HepG2 (cell line): ENCODE results near the gene FOXK2. TPM values are rescaled to one million over a fixed set of nuclear protein-coding genes. Genes with fewer than 3 reads are reported as not detected.

Experiments used
- GATAD1 ChIP-seq: IDR thresholded peaks from 2 replicates; pipeline ENCODE4 v1.6.1; 2016; ENCODE audit warnings: missing genetic modification reagents, missing compliant biosample characterization
- HMG20B ChIP-seq: conservative IDR thresholded peaks from 2 replicates; pipeline ENCODE4 v1.6.1; 2016; ENCODE audit warnings: missing genetic modification reagents, missing compliant biosample characterization
- KDM5B ChIP-seq: sonication (generic); formaldehyde crosslinking; IDR thresholded peaks from 2 replicates; pipeline ENCODE4 v1.4.0; 2020; ENCODE audit warnings: missing genetic modification reagents, mild to moderate bottlenecking, borderline replicate concordance
- MAFF ChIP-seq: IDR thresholded peaks from 2 replicates; pipeline ENCODE4 v1.6.1; 2011; ENCODE audit warnings: low read depth, low read length, improper control_type of control experiment
- NBN ChIP-seq: fragments of 450-650 bp; conservative IDR thresholded peaks from 2 replicates; pipeline ENCODE4 v1.6.1; 2017
- NCOA5 ChIP-seq: sonication (generic); formaldehyde crosslinking; IDR thresholded peaks from 2 replicates; pipeline ENCODE4 v1.4.0; 2020; ENCODE audit warnings: missing genetic modification reagents
- NFKBIZ ChIP-seq: IDR thresholded peaks from 2 replicates; pipeline ENCODE4 v1.6.1; 2018; ENCODE audit warnings: missing genetic modification reagents, missing compliant biosample characterization
- RBM39 ChIP-seq: fragments of 200-400 bp; formaldehyde crosslinking; IDR thresholded peaks from one replicate; pipeline ENCODE4 v1.6.1; 2018; ENCODE audit warnings: antibody characterized with exemption, mild to moderate bottlenecking, low read depth, low read length; ENCODE audit not compliant: poor library complexity, severe bottlenecking
- SMAD9 ChIP-seq: sonication (generic); formaldehyde crosslinking; IDR thresholded peaks from 2 replicates; pipeline ENCODE4 v1.5.1; 2020; ENCODE audit warnings: mild to moderate bottlenecking, missing genetic modification reagents
- TSC22D2 ChIP-seq: sonication (generic); formaldehyde crosslinking; IDR thresholded peaks from 2 replicates; pipeline ENCODE4 v1.5.1; 2020; ENCODE audit warnings: missing genetic modification reagents, mild to moderate bottlenecking, borderline replicate concordance
- ZFP1 ChIP-seq: IDR thresholded peaks from 2 replicates; pipeline ENCODE4 v1.6.1; 2016
- ZNF20 ChIP-seq: sonication (generic); formaldehyde crosslinking; IDR thresholded peaks from 2 replicates; pipeline ENCODE4 v1.4.0; 2020; ENCODE audit warnings: mild to moderate bottlenecking, moderate library complexity, missing genetic modification reagents
- ZNF3 ChIP-seq: IDR thresholded peaks from 2 replicates; pipeline ENCODE4 v1.7.0; 2017; ENCODE audit warnings: inconsistent platforms
- ZNF737 ChIP-seq: sonication (generic); formaldehyde crosslinking; IDR thresholded peaks from 2 replicates; pipeline ENCODE4 v1.5.0; 2020; ENCODE audit warnings: missing genetic modification reagents, mild to moderate bottlenecking, borderline replicate concordance
- ZNF761 ChIP-seq: sonication (generic); formaldehyde crosslinking; conservative IDR thresholded peaks from 2 replicates; pipeline ENCODE4 v1.4.0; 2020; ENCODE audit warnings: mild to moderate bottlenecking, missing genetic modification reagents
- ZSCAN30 ChIP-seq: sonication (generic); formaldehyde crosslinking; IDR thresholded peaks from 2 replicates; pipeline ENCODE4 v1.5.0; 2020; ENCODE audit warnings: mild to moderate bottlenecking, missing genetic modification reagents
- polyA plus RNA-seq, 8 experiments: library from polyadenylated mRNA; depleted of rRNA in 3 of 8; stranded (reverse) in 7 of 8; unstranded in 1 of 8; fragments of >200 nt; fragmentation: Illumina TruSeq in 4 of 8; extraction: Trizol in 4 of 8; gene quantifications; 2 replicates each; pipeline versions ENCODE4 v1.2.1 to v1.2.3, GENCODE V29; 2011 to 2016; ENCODE audit warnings: low read depth in 4 of 8, missing spikeins in 1 of 8, mixed read lengths in 1 of 8; ENCODE audit not compliant: insufficient read depth in 1 of 8
- total RNA-seq, 5 experiments: library from RNA; depleted of rRNA; stranded (reverse); fragments of >200 nt; fragmentation: Illumina TruSeq; extraction: Trizol; gene quantifications; 2 replicates each; pipeline ENCODE4 v1.2.3, GENCODE V29; 2016; ENCODE audit warnings: low read depth in 1 of 5
- TF ChIP-seq, protein P1 (sequence below): sonication (generic); formaldehyde crosslinking; IDR thresholded peaks from 2 replicates; pipeline ENCODE4 v1.8.0; 2022; ENCODE audit warnings: mild to moderate bottlenecking, missing genetic modification reagents, borderline replicate concordance
- TF ChIP-seq, protein P2 (sequence below): sonication (generic); formaldehyde crosslinking; IDR thresholded peaks from 2 replicates; pipeline ENCODE4 v1.9.0; 2021; ENCODE audit warnings: missing genetic modification reagents, borderline replicate concordance
- TF ChIP-seq, protein P3 (sequence below): sonication (generic); formaldehyde crosslinking; IDR thresholded peaks from 2 replicates; pipeline ENCODE4 v1.4.0; 2020; ENCODE audit warnings: mild to moderate bottlenecking, missing genetic modification reagents
- TF ChIP-seq, protein P4 (sequence below): sonication (generic); formaldehyde crosslinking; IDR thresholded peaks from 2 replicates; pipeline ENCODE4 v1.8.1; 2023; ENCODE audit warnings: mild to moderate bottlenecking, missing genetic modification reagents
- TF ChIP-seq, protein P5 (sequence below): sonication (generic); formaldehyde crosslinking; IDR thresholded peaks from 2 replicates; pipeline ENCODE4 v1.4.0; 2020; ENCODE audit warnings: mild to moderate bottlenecking, low read depth, missing genetic modification reagents
- TF ChIP-seq, protein P6 (sequence below): sonication (generic); formaldehyde crosslinking; IDR thresholded peaks from 2 replicates; pipeline ENCODE4 v1.4.0; 2020; ENCODE audit warnings: mild to moderate bottlenecking, missing genetic modification reagents, borderline replicate concordance

FOXK2 gene
- total and polyA plus RNA-seq, 2 of the 13 experiments (the other 11 are each of a cell fraction or from before 2014, with no cell fraction given) = 67.1 to 67.2 TPM

DNA sequence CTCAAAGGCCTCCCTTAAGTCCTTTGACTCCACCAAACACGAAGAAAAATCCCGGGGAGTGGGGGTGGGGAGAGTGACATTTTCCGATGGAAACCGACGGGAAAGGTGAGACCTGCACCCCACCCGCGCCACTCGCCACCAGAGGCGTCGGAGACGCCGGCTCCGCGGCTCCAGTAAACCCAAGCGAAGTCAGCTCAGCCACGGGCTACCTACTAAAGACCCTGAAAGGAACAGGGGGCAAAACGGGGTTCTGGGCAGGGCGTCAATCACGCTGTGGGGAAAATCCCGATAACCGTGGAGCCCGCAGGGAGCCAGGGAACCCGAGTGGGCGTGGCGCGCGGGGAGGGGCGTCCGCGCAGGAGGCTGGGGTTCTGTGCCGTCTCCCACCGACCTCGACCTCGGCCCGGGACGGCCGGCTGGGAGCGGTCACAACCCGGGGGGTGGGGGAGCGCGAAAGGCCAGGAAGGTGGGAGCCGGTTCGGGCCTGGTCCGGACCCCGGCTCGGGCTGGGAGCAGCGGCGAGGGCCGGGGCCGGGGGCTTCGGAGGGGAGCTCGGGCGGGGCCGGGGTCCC lies 128.1 kb downstream of the FOXK2 start (continued):
- TF ChIP-seq, protein P1, sequence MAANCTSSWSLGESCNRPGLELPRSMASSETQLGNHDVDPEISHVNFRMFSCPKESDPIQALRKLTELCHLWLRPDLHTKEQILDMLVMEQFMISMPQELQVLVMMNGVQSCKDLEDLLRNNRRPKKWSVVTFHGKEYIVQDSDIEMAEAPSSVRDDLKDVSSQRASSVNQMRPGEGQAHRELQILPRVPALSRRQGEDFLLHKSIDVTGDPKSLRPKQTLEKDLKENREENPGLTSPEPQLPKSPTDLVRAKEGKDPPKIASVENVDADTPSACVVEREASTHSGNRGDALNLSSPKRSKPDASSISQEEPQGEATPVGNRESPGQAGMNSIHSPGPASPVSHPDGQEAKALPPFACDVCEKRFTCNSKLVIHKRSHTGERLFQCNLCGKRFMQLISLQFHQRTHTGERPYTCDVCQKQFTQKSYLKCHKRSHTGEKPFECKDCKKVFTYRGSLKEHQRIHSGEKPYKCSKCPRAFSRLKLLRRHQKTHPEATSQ (CRISPR knock-in tag) = no peak
- TF ChIP-seq HMG20B (no peak), GATAD1 (CRISPR knock-in tag) (no peak), ZNF20 (CRISPR knock-in tag) (0 out of 2 replicates have a peak, but pooled peaks have one; percentile 11), NCOA5 (no peak), KDM5B (CRISPR knock-in tag) (no peak), RBM39 (no peak), ZFP1 (CRISPR knock-in tag) (no peak), NBN (no peak), ZNF737 (no peak), TSC22D2 (CRISPR knock-in tag) (no peak), ZNF3 (no peak), NFKBIZ (no peak), MAFF (no peak), ZNF761 (CRISPR knock-in tag) (no peak), ZSCAN30 (CRISPR knock-in tag) (no peak), SMAD9 (no peak)
- TF ChIP-seq, protein P2, sequence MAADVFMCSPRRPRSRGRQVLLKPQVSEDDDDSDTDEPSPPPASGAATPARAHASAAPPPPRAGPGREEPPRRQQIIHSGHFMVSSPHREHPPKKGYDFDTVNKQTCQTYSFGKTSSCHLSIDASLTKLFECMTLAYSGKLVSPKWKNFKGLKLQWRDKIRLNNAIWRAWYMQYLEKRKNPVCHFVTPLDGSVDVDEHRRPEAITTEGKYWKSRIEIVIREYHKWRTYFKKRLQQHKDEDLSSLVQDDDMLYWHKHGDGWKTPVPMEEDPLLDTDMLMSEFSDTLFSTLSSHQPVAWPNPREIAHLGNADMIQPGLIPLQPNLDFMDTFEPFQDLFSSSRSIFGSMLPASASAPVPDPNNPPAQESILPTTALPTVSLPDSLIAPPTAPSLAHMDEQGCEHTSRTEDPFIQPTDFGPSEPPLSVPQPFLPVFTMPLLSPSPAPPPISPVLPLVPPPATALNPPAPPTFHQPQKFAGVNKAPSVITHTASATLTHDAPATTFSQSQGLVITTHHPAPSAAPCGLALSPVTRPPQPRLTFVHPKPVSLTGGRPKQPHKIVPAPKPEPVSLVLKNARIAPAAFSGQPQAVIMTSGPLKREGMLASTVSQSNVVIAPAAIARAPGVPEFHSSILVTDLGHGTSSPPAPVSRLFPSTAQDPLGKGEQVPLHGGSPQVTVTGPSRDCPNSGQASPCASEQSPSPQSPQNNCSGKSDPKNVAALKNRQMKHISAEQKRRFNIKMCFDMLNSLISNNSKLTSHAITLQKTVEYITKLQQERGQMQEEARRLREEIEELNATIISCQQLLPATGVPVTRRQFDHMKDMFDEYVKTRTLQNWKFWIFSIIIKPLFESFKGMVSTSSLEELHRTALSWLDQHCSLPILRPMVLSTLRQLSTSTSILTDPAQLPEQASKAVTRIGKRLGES (CRISPR knock-in tag) = no peak
- TF ChIP-seq, protein P3, sequence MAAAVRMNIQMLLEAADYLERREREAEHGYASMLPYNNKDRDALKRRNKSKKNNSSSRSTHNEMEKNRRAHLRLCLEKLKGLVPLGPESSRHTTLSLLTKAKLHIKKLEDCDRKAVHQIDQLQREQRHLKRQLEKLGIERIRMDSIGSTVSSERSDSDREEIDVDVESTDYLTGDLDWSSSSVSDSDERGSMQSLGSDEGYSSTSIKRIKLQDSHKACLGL (CRISPR knock-in tag) = no peak
- TF ChIP-seq, protein P4, sequence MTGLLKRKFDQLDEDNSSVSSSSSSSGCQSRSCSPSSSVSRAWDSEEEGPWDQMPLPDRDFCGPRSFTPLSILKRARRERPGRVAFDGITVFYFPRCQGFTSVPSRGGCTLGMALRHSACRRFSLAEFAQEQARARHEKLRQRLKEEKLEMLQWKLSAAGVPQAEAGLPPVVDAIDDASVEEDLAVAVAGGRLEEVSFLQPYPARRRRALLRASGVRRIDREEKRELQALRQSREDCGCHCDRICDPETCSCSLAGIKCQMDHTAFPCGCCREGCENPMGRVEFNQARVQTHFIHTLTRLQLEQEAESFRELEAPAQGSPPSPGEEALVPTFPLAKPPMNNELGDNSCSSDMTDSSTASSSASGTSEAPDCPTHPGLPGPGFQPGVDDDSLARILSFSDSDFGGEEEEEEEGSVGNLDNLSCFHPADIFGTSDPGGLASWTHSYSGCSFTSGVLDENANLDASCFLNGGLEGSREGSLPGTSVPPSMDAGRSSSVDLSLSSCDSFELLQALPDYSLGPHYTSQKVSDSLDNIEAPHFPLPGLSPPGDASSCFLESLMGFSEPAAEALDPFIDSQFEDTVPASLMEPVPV (CRISPR knock-in tag) = peak; percentile 61; the same call in 1 of the 2 replicates
- TF ChIP-seq, protein P5, sequence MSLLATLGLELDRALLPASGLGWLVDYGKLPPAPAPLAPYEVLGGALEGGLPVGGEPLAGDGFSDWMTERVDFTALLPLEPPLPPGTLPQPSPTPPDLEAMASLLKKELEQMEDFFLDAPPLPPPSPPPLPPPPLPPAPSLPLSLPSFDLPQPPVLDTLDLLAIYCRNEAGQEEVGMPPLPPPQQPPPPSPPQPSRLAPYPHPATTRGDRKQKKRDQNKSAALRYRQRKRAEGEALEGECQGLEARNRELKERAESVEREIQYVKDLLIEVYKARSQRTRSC = no peak
- TF ChIP-seq, protein P6, sequence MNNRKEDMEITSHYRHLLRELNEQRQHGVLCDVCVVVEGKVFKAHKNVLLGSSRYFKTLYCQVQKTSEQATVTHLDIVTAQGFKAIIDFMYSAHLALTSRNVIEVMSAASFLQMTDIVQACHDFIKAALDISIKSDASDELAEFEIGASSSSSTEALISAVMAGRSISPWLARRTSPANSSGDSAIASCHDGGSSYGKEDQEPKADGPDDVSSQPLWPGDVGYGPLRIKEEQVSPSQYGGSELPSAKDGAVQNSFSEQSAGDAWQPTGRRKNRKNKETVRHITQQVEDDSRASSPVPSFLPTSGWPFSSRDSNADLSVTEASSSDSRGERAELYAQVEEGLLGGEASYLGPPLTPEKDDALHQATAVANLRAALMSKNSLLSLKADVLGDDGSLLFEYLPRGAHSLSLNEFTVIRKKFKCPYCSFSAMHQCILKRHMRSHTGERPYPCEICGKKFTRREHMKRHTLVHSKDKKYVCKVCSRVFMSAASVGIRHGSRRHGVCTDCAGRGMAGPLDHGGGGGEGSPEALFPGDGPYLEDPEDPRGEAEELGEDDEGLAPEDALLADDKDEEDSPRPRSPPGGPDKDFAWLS (CRISPR knock-in tag) = no peak
